Endothelial cell (in vitro differentiated cells): ENCODE measurements around the gene AGL. TPM values are rescaled to one million over a fixed set of nuclear protein-coding genes. Genes with fewer than 3 reads are reported as not detected.

Experiments
- DNase-seq: peaks from one replicate; pipeline ENCODE4 v3.0.0; 2021; ENCODE audit warnings: low spot score
- H3K27ac Mint-ChIP-seq: one replicate; pipeline ENCODE4 v1.8.0; 2021; ENCODE audit warnings: mixed read lengths, inconsistent platforms; ENCODE audit not compliant: unreplicated experiment
- H3K27me3 Mint-ChIP-seq: one replicate; pipeline ENCODE4 v1.8.0; 2021; ENCODE audit warnings: mild to moderate bottlenecking, moderate library complexity, mixed read lengths, inconsistent platforms; ENCODE audit not compliant: unreplicated experiment
- H3K36me3 Mint-ChIP-seq: one replicate; pipeline ENCODE4 v1.8.0; 2021; ENCODE audit warnings: mild to moderate bottlenecking, low read depth, mixed read lengths, inconsistent platforms; ENCODE audit not compliant: unreplicated experiment
- H3K4me1 Mint-ChIP-seq: one replicate; pipeline ENCODE4 v1.8.0; 2021; ENCODE audit warnings: mild to moderate bottlenecking, mixed read lengths, inconsistent platforms; ENCODE audit not compliant: unreplicated experiment
- H3K4me3 Mint-ChIP-seq: one replicate; pipeline ENCODE4 v1.8.0; 2021; ENCODE audit warnings: mild to moderate bottlenecking, mixed read lengths, inconsistent platforms; ENCODE audit not compliant: unreplicated experiment
- H3K9me3 Mint-ChIP-seq: one replicate; pipeline ENCODE4 v1.8.0; 2021; ENCODE audit warnings: mixed read lengths, inconsistent platforms; ENCODE audit not compliant: unreplicated experiment
- total RNA-seq: library from RNA; stranded (reverse); fragmentation: NEBNext Ultra II Directional; extraction: Animal tissue kit (Norgen Biotek cat#: 25700); gene quantifications from one replicate; pipeline ENCODE4 v1.2.1, GENCODE V29; 2021; ENCODE audit not compliant: unreplicated experiment
- TF ChIP-seq, protein P1 (sequence below): fragments of 200-600 bp; sonication (generic); IDR thresholded peaks from one replicate; pipeline ENCODE4 v1.5.0; 2021; ENCODE audit warnings: antibody characterized with exemption; ENCODE audit not compliant: unreplicated experiment

The AGL gene
- total RNA-seq, 1 donor from 2014 or later = 26.7 TPM

- H3K4me1 Mint-ChIP-seq = peaks cover 9% of the 10 kb centered on the region
- H3K4me3 Mint-ChIP-seq = no peak overlapping the region
- TF ChIP-seq, protein P1, sequence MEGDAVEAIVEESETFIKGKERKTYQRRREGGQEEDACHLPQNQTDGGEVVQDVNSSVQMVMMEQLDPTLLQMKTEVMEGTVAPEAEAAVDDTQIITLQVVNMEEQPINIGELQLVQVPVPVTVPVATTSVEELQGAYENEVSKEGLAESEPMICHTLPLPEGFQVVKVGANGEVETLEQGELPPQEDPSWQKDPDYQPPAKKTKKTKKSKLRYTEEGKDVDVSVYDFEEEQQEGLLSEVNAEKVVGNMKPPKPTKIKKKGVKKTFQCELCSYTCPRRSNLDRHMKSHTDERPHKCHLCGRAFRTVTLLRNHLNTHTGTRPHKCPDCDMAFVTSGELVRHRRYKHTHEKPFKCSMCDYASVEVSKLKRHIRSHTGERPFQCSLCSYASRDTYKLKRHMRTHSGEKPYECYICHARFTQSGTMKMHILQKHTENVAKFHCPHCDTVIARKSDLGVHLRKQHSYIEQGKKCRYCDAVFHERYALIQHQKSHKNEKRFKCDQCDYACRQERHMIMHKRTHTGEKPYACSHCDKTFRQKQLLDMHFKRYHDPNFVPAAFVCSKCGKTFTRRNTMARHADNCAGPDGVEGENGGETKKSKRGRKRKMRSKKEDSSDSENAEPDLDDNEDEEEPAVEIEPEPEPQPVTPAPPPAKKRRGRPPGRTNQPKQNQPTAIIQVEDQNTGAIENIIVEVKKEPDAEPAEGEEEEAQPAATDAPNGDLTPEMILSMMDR = no peak
- no peaks in the 10 kb centered on the region for H3K9me3 Mint-ChIP-seq
- H3K27me3 Mint-ChIP-seq = no peaks in the 10 kb centered on the region
- no peaks in the 10 kb centered on the region for H3K36me3 Mint-ChIP-seq
- no peak overlapping the region for H3K27ac Mint-ChIP-seq
- no peak for DNase-seq
Observed at GRCh38 chr1:99811747-99812146, 38.4 kb upstream of the AGL start.

DNA sequence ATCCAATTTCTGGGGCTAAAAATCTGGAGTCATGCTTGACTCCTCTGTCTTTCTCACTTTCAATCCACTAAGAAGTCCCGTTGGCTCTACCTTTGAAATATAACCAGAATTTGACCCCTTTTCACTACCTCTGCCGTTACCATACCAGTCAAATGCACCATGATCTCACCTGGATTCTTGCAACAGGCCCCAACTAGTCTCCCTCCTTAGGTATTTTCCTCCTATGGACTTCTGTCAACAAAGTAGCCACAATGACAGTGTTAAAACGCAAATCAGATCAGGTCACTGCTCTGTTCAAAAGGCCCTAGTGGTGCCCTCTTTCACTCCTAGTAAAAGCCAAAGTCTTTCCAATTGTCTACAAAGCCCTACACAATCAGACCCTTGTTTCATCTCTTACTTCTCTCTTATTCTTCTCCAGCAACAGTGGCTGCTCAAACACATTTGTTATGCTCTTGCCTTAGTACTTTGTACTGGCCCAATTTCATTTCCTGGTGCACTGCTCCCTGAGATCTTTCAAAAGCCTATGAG is 35.7 kb upstream of the AGL start:
- Mint-ChIP-seq H3K4me1 (peaks cover 5% of the 10 kb centered on the region), H3K36me3 (no peaks in the 10 kb centered on the region), H3K27me3 (no peaks in the 10 kb centered on the region), H3K9me3 (no peaks in the 10 kb centered on the region), H3K4me3 (no peak overlapping the region), H3K27ac (no peak overlapping the region)
- TF ChIP-seq, protein P1 = no peak
- no peak for DNase-seq

- TF ChIP-seq, protein P1 = no peak
- H3K4me1 Mint-ChIP-seq = peaks cover 4% of the 10 kb centered on the region
- no peaks in the 10 kb centered on the region for H3K36me3 Mint-ChIP-seq
- no peak overlapping the region for H3K4me3 Mint-ChIP-seq
- H3K27me3 Mint-ChIP-seq = no peaks in the 10 kb centered on the region
- no peaks in the 10 kb centered on the region for H3K9me3 Mint-ChIP-seq
- H3K27ac Mint-ChIP-seq = no peak overlapping the region
- DNase-seq = no peak
Observed at GRCh38 chr1:99816656-99817055, 33.5 kb upstream of the AGL start.

GRCh38 chr1:99818063-99818699 is 32.0 kb upstream of the AGL start:
- H3K27me3 Mint-ChIP-seq = no peaks in the 10 kb centered on the region
- no peak overlapping the region for H3K4me3 Mint-ChIP-seq
- TF ChIP-seq, protein P1 = no peak
- no peaks in the 10 kb centered on the region for H3K36me3 Mint-ChIP-seq
- no peaks in the 10 kb centered on the region for H3K9me3 Mint-ChIP-seq
- H3K4me1 Mint-ChIP-seq = peaks cover 4% of the 10 kb centered on the region
- no peak for DNase-seq
- no peak overlapping the region for H3K27ac Mint-ChIP-seq

DNA sequence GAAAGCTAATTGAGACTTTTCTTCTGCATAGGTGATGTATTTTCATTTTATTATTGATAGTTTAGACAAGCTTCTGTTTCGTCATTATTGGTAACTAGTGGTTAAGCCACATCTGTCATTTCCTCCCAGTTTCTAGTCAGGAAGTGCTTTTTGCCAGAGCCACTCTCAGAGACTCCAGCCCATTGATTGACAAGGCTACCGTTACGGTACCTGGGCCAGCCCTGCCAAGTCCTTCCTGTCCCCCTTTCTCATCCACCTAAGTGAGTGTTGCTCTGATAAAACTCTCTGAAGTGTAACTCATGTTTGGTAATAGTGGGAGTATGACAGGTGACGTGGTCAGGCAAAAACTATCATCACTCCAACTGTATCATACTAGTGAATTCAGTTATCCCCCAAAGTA is 29.6 kb upstream of the AGL start:
- no peaks in the 10 kb centered on the region for H3K36me3 Mint-ChIP-seq
- TF ChIP-seq, protein P1 = no peak
- no peak overlapping the region for H3K27ac Mint-ChIP-seq
- H3K4me3 Mint-ChIP-seq = no peak overlapping the region
- DNase-seq = no peak
- no peaks in the 10 kb centered on the region for H3K27me3 Mint-ChIP-seq
- peaks cover 4% of the 10 kb centered on the region for H3K4me1 Mint-ChIP-seq
- H3K9me3 Mint-ChIP-seq = no peaks in the 10 kb centered on the region
